HCT116 (cell line): Measurements from ENCODE around the gene TSPAN13. TPM values are rescaled to one million over a fixed set of nuclear protein-coding genes. Genes with fewer than 3 reads are reported as not detected.

Experiments used
- ATAC-seq: fragments of 200-7000 bp; cut with Tn5 transposase; 2 replicates; pipeline ENCODE4 v1.9.1; 2020; ENCODE audit warnings: mild to moderate bottlenecking, moderate library complexity
- BruUV-seq: library from RNA; stranded (reverse); fragments of 400-500 nt; replicated peaks from 2 replicates; lab custom pipeline; 2021; lab: Mats Ljungman, UMichigan
- CTCF ChIA-PET: fragments of 300-600 bp; sonication (Branson Sonifier 250); formaldehyde crosslinking; loops from one replicate; lab custom pipeline; 2021; ENCODE audit warnings: antibody characterized with exemption; lab: Charles Lee
- POLR2A ChIA-PET: fragments of 300-600, 350-600 bp; sonication (Branson Sonifier 250); formaldehyde crosslinking; loops from one replicate; lab custom pipeline; 2021; ENCODE audit warnings: antibody characterized with exemption; lab: Charles Lee
- RAD21 ChIA-PET, 2 experiments: fragments of 300-600 bp; sonication (Branson Sonifier 250); formaldehyde crosslinking; loops; one replicate each; lab custom pipeline; 2023; ENCODE audit warnings: low total read pairs in 2 of 2; ENCODE audit not compliant: uncharacterized antibody in 2 of 2, unreplicated experiment in 2 of 2, low non-redundant PET in 1 of 2; lab: Charles Lee
- DNase-seq: peaks from one replicate; pipeline ENCODE4 v3.0.0-alpha.2; 2010; ENCODE audit warnings: low read depth, low spot score
- H2AFZ ChIP-seq: fragments of 200-600 bp; shearing (Covaris generic), sonication (generic); 2 replicates; pipeline ENCODE4 v1.6.1; 2017; ENCODE audit warnings: low read depth, mixed run types, mixed read lengths, antibody characterized with exemption, low read length; ENCODE audit not compliant: poor library complexity, severe bottlenecking
- H3K27ac ChIP-seq: 2 replicates; pipeline ENCODE4 v1.5.1; 2012; ENCODE audit warnings: low read depth, low read length
- H3K27me3 ChIP-seq: fragments of 200-600 bp; sonication (generic); 2 replicates; pipeline ENCODE4 v1.6.1; 2016; ENCODE audit warnings: mixed run types, low read length, mixed read lengths; ENCODE audit not compliant: insufficient read depth
- H3K36me3 ChIP-seq, 2 experiments: fragments of 200-500 bp in 1 of 2; fragments of 200-600 bp in 1 of 2; sonication (Bioruptor generic) in 1 of 2; sonication (generic) in 1 of 2; 2 replicates each; pipeline versions ENCODE4 v1.5.1 to v1.6.1; 2014 to 2016; ENCODE audit warnings: low read length in 2 of 2, inconsistent platforms in 1 of 2, mixed read lengths in 1 of 2, mixed run types in 1 of 2; ENCODE audit not compliant: insufficient read depth in 2 of 2, control insufficient read depth in 1 of 2
- H3K4me1 ChIP-seq, 2 experiments: fragments of 200-600 bp in 1 of 2; sonication (generic) in 1 of 2; 2 replicates each; pipeline versions ENCODE4 v1.5.1 to v1.6.1; 2012 to 2017; ENCODE audit warnings: low read length in 2 of 2, inconsistent platforms in 1 of 2, mild to moderate bottlenecking in 1 of 2, mixed read lengths in 1 of 2, mixed run types in 1 of 2, moderate library complexity in 1 of 2; ENCODE audit not compliant: insufficient read depth in 2 of 2, control insufficient read depth in 1 of 2
- H3K4me2 ChIP-seq: fragments of 200-600 bp; sonication (generic); 2 replicates; pipeline ENCODE4 v1.6.1; 2017; ENCODE audit warnings: mixed run types, low read length, mixed read lengths
- H3K4me3 ChIP-seq, 2 experiments: fragments of 200-600 bp in 1 of 2; sonication (generic) in 1 of 2; replicated peaks in 1 of 2; 2 replicates each; pipeline ENCODE4 v1.5.1; 2011 to 2016; ENCODE audit warnings: low read length in 2 of 2, control low read depth in 1 of 2, low read depth in 1 of 2, mild to moderate bottlenecking in 1 of 2, mixed read lengths in 1 of 2, mixed run types in 1 of 2
- H3K79me2 ChIP-seq: fragments of 200-600 bp; sonication (generic); 2 replicates; pipeline ENCODE4 v1.6.1; 2017; ENCODE audit warnings: mild to moderate bottlenecking, mixed run types, low read length, moderate library complexity, mixed read lengths; ENCODE audit not compliant: insufficient read depth
- H3K9ac ChIP-seq: fragments of 200-600 bp; sonication (generic); 2 replicates; pipeline ENCODE4 v1.6.1; 2016; ENCODE audit warnings: low read length, mixed read lengths
- H3K9me2 ChIP-seq: fragments of 200-600 bp; sonication (generic), shearing (Covaris generic); 2 replicates; pipeline ENCODE4 v1.6.1; 2017; ENCODE audit warnings: mixed run types, mild to moderate bottlenecking, moderate library complexity; ENCODE audit not compliant: insufficient read depth
- H3K9me3 ChIP-seq, 2 experiments: fragments of 200-500 bp in 1 of 2; fragments of 200-600 bp in 1 of 2; sonication (Bioruptor generic) in 1 of 2; sonication (generic) in 1 of 2; 2 replicates each; pipeline ENCODE4 v1.6.1; 2014 to 2017; ENCODE audit warnings: low read length in 2 of 2, mixed read lengths in 2 of 2, inconsistent platforms in 1 of 2, low read depth in 1 of 2, mild to moderate bottlenecking in 1 of 2, mixed run types in 1 of 2, moderate library complexity in 1 of 2; ENCODE audit not compliant: control insufficient read depth in 1 of 2, insufficient read depth in 1 of 2
- H4K20me1 ChIP-seq: fragments of 200-600 bp; sonication (generic), shearing (Covaris generic); 2 replicates; pipeline ENCODE4 v1.6.1; 2017; ENCODE audit warnings: mixed run types, mild to moderate bottlenecking, moderate library complexity; ENCODE audit not compliant: insufficient read depth
- CBX3 ChIP-seq: IDR thresholded peaks from 2 replicates; pipeline ENCODE4 v1.6.1; 2012; ENCODE audit warnings: low read depth
- CEBPB ChIP-seq: IDR thresholded peaks from 2 replicates; pipeline ENCODE4 v1.6.1; 2012; ENCODE audit warnings: low read depth
- EGR1 ChIP-seq: IDR thresholded peaks from 2 replicates; pipeline ENCODE4 v1.6.1; 2012; ENCODE audit warnings: low read depth
- ELF1 ChIP-seq: IDR thresholded peaks from 2 replicates; pipeline ENCODE4 v1.6.1; 2012; ENCODE audit warnings: low read depth, borderline replicate concordance
- EZH2 ChIP-seq: fragments of 200-600 bp; sonication (generic); IDR thresholded peaks from 2 replicates; pipeline ENCODE4 v1.6.1; 2017; ENCODE audit warnings: antibody characterized with exemption, mixed run types
- EZH2phosphoT487 ChIP-seq: fragments of 200-600 bp; IDR thresholded peaks from 2 replicates; pipeline ENCODE4 v1.6.1; 2018; ENCODE audit warnings: antibody characterized with exemption, borderline replicate concordance
- FOSL1 ChIP-seq: IDR thresholded peaks from 2 replicates; pipeline ENCODE4 v1.6.1; 2012; ENCODE audit warnings: low read depth
- JUND ChIP-seq: IDR thresholded peaks from 2 replicates; pipeline ENCODE4 v1.6.1; 2012
- POLR2AphosphoS5 ChIP-seq: IDR thresholded peaks from 2 replicates; pipeline ENCODE4 v1.6.1; 2011; ENCODE audit warnings: mild to moderate bottlenecking, low read depth, low read length, moderate library complexity
- RAD21 ChIP-seq: IDR thresholded peaks from 2 replicates; pipeline ENCODE4 v1.6.1; 2012; ENCODE audit warnings: low read depth, mild to moderate bottlenecking
- SP1 ChIP-seq: IDR thresholded peaks from 2 replicates; pipeline ENCODE4 v1.6.1; 2012; ENCODE audit warnings: low read depth
- SRF ChIP-seq: IDR thresholded peaks from 2 replicates; pipeline ENCODE4 v1.6.1; 2012; ENCODE audit warnings: low read depth
- TCF7L2 ChIP-seq: IDR thresholded peaks from 2 replicates; pipeline ENCODE4 v1.7.0; 2011; ENCODE audit warnings: borderline replicate concordance, inconsistent platforms; ENCODE audit not compliant: insufficient read depth, insufficient read length; ENCODE audit errors: extremely low read depth
- YY1 ChIP-seq: IDR thresholded peaks from 2 replicates; pipeline ENCODE4 v1.6.1; 2011; ENCODE audit warnings: low read length, low read depth, moderate library complexity, mild to moderate bottlenecking; ENCODE audit not compliant: insufficient replicate concordance; ENCODE audit errors: extremely low read depth
- ZFX ChIP-seq: fragments of 450-650 bp; IDR thresholded peaks from 2 replicates; pipeline ENCODE4 v1.6.1; 2017
- ZNF274 ChIP-seq: fragments of 200-500 bp; sonication (Bioruptor generic); IDR thresholded peaks from 2 replicates; pipeline ENCODE4 v1.6.1; 2014; ENCODE audit warnings: mild to moderate bottlenecking, low read depth, low read length, inconsistent platforms
- intact Hi-C: fragments of 100-400 bp; cut with micrococcal nuclease; formaldehyde crosslinking; loops from 2 replicates; pipeline ENCODE4 v1.10.0; 2022
- total RNA-seq: library from RNA; stranded (reverse); gene quantifications from one replicate; pipeline ENCODE4 v1.2.1, GENCODE V29; 2021; ENCODE audit not compliant: unreplicated experiment
- TF ChIP-seq, protein P1 (sequence below): IDR thresholded peaks from 2 replicates; pipeline ENCODE4 v1.6.1; 2012; ENCODE audit warnings: low read depth
- TF ChIP-seq, protein P2 (sequence below): IDR thresholded peaks from 2 replicates; pipeline ENCODE4 v1.6.1; 2011; ENCODE audit warnings: mild to moderate bottlenecking, low read length, moderate library complexity; ENCODE audit not compliant: insufficient replicate concordance; ENCODE audit errors: extremely low read depth
- TF ChIP-seq, protein P3 (sequence below): IDR thresholded peaks from 2 replicates; pipeline ENCODE4 v1.6.1; 2012
- TF ChIP-seq, protein P4 (sequence below): IDR thresholded peaks from 2 replicates; pipeline ENCODE4 v1.6.1; 2012

Gene TSPAN13
- total RNA-seq, 1 experiment from 2014 or later, result 18.5 TPM

DNA sequence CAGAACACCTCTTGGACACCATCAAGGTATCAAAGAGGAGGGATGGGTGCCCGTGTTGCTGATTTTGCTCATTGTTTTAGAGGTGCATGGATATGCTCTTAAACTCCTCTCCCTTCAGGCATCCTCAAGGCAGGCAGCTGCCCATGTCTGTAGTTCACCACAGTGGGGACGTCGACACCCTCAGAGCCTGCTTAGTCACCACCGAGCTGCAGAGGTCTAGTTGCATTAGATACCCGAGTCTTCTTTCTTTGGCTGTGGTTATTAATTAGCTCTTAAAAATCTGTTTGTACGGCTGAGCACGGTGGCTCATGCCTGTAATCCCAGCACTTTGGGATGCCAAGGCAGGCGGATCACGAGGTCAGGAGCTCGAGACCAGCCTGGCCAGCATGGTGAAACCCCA is 24.7 kb upstream of the TSPAN13 start:
- ATAC-seq (no peak), DNase-seq (no peak)
- intact Hi-C loops, result no loop called here
- ChIA-PET POLR2A (no interaction called here), RAD21 (no interaction called here), CTCF (no interaction called here)
- H3K27me3 ChIP-seq, result no peaks in the 10 kb centered on the region
- H3K9me2 ChIP-seq, result no peaks in the 10 kb centered on the region
- no peaks in the 10 kb centered on the region for H3K4me1 ChIP-seq
- no peak overlapping the region for H2AFZ ChIP-seq
- H3K79me2 ChIP-seq, result no peaks in the 10 kb centered on the region
- no peaks in the 10 kb centered on the region for H4K20me1 ChIP-seq
- H3K4me3 ChIP-seq, result no peak overlapping the region
- H3K9ac ChIP-seq, result no peak overlapping the region
- no peak overlapping the region for H3K4me2 ChIP-seq
- H3K36me3 ChIP-seq, result no peaks in the 10 kb centered on the region
- TF ChIP-seq POLR2AphosphoS5, result no peak
- no peak for TF ChIP-seq SRF
- TF ChIP-seq, protein P1, sequence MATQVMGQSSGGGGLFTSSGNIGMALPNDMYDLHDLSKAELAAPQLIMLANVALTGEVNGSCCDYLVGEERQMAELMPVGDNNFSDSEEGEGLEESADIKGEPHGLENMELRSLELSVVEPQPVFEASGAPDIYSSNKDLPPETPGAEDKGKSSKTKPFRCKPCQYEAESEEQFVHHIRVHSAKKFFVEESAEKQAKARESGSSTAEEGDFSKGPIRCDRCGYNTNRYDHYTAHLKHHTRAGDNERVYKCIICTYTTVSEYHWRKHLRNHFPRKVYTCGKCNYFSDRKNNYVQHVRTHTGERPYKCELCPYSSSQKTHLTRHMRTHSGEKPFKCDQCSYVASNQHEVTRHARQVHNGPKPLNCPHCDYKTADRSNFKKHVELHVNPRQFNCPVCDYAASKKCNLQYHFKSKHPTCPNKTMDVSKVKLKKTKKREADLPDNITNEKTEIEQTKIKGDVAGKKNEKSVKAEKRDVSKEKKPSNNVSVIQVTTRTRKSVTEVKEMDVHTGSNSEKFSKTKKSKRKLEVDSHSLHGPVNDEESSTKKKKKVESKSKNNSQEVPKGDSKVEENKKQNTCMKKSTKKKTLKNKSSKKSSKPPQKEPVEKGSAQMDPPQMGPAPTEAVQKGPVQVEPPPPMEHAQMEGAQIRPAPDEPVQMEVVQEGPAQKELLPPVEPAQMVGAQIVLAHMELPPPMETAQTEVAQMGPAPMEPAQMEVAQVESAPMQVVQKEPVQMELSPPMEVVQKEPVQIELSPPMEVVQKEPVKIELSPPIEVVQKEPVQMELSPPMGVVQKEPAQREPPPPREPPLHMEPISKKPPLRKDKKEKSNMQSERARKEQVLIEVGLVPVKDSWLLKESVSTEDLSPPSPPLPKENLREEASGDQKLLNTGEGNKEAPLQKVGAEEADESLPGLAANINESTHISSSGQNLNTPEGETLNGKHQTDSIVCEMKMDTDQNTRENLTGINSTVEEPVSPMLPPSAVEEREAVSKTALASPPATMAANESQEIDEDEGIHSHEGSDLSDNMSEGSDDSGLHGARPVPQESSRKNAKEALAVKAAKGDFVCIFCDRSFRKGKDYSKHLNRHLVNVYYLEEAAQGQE, result no peak
- TF ChIP-seq YY1, result no peak
- TF ChIP-seq ZNF274, result no peak
- TF ChIP-seq TCF7L2, result no peak
- TF ChIP-seq, protein P2, sequence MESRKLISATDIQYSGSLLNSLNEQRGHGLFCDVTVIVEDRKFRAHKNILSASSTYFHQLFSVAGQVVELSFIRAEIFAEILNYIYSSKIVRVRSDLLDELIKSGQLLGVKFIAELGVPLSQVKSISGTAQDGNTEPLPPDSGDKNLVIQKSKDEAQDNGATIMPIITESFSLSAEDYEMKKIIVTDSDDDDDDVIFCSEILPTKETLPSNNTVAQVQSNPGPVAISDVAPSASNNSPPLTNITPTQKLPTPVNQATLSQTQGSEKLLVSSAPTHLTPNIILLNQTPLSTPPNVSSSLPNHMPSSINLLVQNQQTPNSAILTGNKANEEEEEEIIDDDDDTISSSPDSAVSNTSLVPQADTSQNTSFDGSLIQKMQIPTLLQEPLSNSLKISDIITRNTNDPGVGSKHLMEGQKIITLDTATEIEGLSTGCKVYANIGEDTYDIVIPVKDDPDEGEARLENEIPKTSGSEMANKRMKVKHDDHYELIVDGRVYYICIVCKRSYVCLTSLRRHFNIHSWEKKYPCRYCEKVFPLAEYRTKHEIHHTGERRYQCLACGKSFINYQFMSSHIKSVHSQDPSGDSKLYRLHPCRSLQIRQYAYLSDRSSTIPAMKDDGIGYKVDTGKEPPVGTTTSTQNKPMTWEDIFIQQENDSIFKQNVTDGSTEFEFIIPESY, result no peak
- TF ChIP-seq RAD21, result no peak
- TF ChIP-seq EGR1, result no peak
- no peak for TF ChIP-seq FOSL1
- TF ChIP-seq JUND, result no peak
- no peak for TF ChIP-seq CEBPB
- TF ChIP-seq EZH2phosphoT487, result no peak
- TF ChIP-seq ELF1, result no peak
- TF ChIP-seq CBX3, result no peak
- TF ChIP-seq, protein P3, sequence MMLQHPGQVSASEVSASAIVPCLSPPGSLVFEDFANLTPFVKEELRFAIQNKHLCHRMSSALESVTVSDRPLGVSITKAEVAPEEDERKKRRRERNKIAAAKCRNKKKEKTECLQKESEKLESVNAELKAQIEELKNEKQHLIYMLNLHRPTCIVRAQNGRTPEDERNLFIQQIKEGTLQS, result no peak
- no peak for TF ChIP-seq SP1
- no peak for TF ChIP-seq EZH2
- TF ChIP-seq ZFX, result no peak
- TF ChIP-seq, protein P4, sequence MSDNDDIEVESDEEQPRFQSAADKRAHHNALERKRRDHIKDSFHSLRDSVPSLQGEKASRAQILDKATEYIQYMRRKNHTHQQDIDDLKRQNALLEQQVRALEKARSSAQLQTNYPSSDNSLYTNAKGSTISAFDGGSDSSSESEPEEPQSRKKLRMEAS, result no peak
- no peak overlapping the region for H3K27ac ChIP-seq
- no TSS peak for BruUV-seq
- H3K9me3 ChIP-seq, result no peaks in the 10 kb centered on the region
